Activated naive CD4-positive, alpha-beta T cell treated with anti-CD3 and anti-CD28 coated beads, Interleukin-2, amount 50 U/mL, for 24 hours (primary cell): ENCODE results near the gene MTCP1.

Experiments used
- H3K27ac Mint-ChIP-seq: one replicate; pipeline ENCODE4 v1.8.0; 2021; ENCODE audit warnings: mild to moderate bottlenecking, mixed read lengths
- H3K27me3 Mint-ChIP-seq: one replicate; pipeline ENCODE4 v1.8.0; 2021; ENCODE audit warnings: mixed read lengths
- H3K36me3 Mint-ChIP-seq: one replicate; pipeline ENCODE4 v1.8.0; 2021; ENCODE audit warnings: mixed read lengths
- H3K4me1 Mint-ChIP-seq: one replicate; pipeline ENCODE4 v1.8.0; 2021; ENCODE audit warnings: mixed read lengths
- H3K4me3 Mint-ChIP-seq: one replicate; pipeline ENCODE4 v1.8.0; 2021; ENCODE audit warnings: mild to moderate bottlenecking, mixed read lengths
- H3K9me3 Mint-ChIP-seq: one replicate; pipeline ENCODE4 v1.8.0; 2021; ENCODE audit warnings: mixed read lengths

Gene MTCP1, protein sequence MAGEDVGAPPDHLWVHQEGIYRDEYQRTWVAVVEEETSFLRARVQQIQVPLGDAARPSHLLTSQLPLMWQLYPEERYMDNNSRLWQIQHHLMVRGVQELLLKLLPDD

DNA sequence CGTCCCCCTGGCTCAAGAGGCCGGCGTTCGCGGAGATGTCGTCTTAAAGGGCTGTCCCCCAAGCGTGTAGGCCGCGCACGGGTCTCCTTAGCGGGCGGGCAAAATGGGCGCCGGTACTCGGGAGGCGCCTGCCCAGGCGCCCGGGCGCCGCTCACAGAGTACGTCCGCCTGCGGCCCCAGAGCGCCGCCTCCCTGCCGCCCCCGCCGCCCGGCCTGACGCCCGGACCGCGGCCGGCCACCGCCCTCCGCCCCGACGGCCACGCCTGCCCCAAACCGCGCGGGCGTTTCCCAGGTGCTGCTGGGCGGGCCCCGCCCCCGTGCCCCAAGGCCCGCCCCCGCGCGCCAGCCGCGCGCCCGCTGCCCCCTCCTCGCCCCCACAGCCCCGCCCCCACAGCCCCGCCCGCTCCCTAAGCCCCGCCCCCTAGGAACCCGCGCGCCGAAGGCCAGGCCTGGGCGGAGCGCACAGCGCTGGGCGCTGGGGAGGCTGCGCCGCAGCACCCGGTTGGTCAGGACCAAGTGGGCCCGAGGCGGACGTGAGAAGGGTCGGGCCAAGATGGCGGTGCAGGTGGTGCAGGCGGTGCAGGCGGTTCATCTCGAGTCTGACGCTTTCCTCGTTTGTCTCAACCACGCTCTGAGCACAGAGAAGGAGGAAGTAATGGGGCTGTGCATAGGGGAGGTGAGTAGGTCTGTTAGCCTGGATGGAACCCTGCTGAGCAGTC is at the start of gene MTCP1, which contains the start of the genes BRCC3 and CMC4:
MTCP1 (minus strand) TSS at position 162 of the 719 bp plus-strand sequence. CDS start 5,126 bp downstream, outside the sequence.
BRCC3 (plus strand) TSS at position 534 of the 719 bp plus-strand sequence; CDS start at position 554, 20 bp downstream.
CMC4 (minus strand) TSS at position 162 of the 719 bp plus-strand sequence. CDS start 7,113 bp downstream, outside the sequence.
- H3K9me3 Mint-ChIP-seq, result no peaks in the 10 kb centered on the region
- peaks cover 12% of the 10 kb centered on the region for H3K36me3 Mint-ChIP-seq
- peak within 1 kb of the TSS; percentile 92 for H3K4me3 Mint-ChIP-seq
- no peaks in the 10 kb centered on the region for H3K27me3 Mint-ChIP-seq
- peaks cover 62% of the 10 kb centered on the region for H3K4me1 Mint-ChIP-seq
- peak within 1 kb of the TSS; percentile 91 for H3K27ac Mint-ChIP-seq

DNA sequence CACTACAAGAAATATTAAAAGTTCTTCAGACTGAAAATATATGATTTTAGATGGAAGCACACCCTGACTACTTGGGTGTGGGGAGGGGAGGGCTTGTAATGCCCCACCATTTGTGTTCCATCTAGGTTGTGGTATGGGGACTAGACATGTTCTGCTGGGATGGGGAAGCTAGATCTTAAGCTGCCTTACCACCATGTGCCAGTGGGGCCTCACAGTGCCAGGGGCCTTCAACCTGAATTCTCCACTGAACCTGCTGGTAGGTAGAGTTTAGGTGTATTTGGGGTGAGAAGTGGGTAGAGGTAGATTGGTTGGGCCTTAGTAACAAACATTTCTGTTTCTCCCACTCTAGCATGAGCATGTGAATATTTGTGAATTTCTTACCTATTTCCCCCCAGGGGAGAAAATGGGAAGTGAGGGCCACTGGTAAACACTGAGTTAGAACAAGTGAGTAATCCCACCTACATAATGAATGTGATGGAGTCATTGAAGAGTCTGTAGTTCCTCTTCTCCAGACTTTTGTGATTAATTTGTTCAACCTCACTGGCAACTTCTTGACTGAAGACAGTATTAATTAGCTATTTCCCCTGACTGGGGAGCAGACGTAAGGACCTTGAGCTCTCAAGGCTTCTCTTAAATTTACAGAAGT is 44.4 kb upstream of the MTCP1 start:
- Mint-ChIP-seq H3K27me3 (no peaks in the 10 kb centered on the region), H3K4me3 (no peak overlapping the region), H3K27ac (no peak overlapping the region), H3K36me3 (peaks cover 14% of the 10 kb centered on the region), H3K4me1 (no peaks in the 10 kb centered on the region), H3K9me3 (no peaks in the 10 kb centered on the region)

DNA sequence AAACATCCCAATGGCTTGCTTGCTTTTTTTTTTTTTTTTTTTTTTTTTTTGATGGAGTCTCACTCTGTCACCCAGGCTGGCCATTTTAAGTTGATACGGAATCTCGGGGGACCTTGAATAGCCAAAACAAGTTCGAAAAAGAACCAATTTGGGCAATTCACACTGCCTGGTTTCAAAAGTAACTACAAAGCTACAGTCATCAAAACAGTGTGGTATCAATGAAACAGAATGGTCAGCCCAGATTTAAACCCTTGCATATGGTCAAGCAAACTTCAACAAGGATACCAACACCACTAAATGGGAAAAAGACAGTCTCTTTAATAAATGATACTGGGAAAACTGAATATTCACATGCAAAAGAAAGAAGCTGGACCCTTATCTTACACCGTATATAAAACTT is 42.2 kb upstream of the MTCP1 start:
- H3K36me3 Mint-ChIP-seq, result peaks cover 8% of the 10 kb centered on the region

DNA sequence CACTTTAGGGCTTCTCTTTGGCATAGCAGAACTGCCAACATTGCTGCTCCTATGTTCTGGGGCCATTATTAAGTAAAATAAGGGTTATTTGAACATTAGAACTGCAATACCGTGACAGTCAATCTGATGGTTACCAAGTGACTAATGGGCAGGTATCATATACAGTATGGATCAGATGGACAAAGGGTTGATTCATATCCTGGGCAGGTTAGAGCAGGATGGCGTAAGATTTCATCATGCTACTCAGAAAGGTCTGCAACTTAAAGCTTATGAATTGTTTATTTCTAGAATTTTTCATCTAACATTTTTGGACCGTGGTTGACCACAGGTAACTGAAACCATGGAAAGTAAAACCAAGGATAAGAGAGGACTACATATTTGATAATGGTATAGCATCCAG is 41.2 kb upstream of the MTCP1 start:
- H3K9me3 Mint-ChIP-seq, result no peaks in the 10 kb centered on the region
- H3K27me3 Mint-ChIP-seq, result no peaks in the 10 kb centered on the region
- peaks cover 14% of the 10 kb centered on the region for H3K4me1 Mint-ChIP-seq
- H3K27ac Mint-ChIP-seq, result no peak overlapping the region
- H3K36me3 Mint-ChIP-seq, result peaks cover 11% of the 10 kb centered on the region
- no peak overlapping the region for H3K4me3 Mint-ChIP-seq

More for the DNA sequence above, 42.2 kb upstream of the MTCP1 start:
- H3K27ac Mint-ChIP-seq, result no peak overlapping the region
- H3K9me3 Mint-ChIP-seq, result no peaks in the 10 kb centered on the region
- H3K4me3 Mint-ChIP-seq, result no peak overlapping the region
- H3K4me1 Mint-ChIP-seq, result peaks cover 9% of the 10 kb centered on the region
- H3K27me3 Mint-ChIP-seq, result no peaks in the 10 kb centered on the region

DNA sequence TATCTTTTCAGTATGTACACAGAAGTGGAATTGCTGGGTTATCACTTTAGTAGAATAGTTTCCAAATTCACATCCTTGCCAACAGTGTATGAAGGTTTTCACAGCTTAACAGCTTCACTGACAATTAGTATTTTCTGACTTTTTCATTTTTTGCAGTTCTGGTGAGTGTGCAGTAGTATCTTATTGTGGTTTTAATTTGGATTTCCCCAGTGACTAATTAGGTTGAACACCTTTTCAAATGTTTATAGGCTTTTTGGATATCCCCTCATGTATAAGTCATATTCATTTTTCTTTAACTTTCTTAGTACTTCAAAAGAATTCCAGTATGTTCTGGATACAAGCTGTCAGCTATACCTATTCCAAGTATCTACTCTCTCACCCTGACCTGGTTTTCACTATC is 37.5 kb upstream of the MTCP1 start:
- peaks cover 14% of the 10 kb centered on the region for H3K4me1 Mint-ChIP-seq
- H3K9me3 Mint-ChIP-seq, result no peaks in the 10 kb centered on the region
- H3K36me3 Mint-ChIP-seq, result peaks cover 10% of the 10 kb centered on the region
- no peaks in the 10 kb centered on the region for H3K27me3 Mint-ChIP-seq
- H3K27ac Mint-ChIP-seq, result no peak overlapping the region
- no peak overlapping the region for H3K4me3 Mint-ChIP-seq

DNA sequence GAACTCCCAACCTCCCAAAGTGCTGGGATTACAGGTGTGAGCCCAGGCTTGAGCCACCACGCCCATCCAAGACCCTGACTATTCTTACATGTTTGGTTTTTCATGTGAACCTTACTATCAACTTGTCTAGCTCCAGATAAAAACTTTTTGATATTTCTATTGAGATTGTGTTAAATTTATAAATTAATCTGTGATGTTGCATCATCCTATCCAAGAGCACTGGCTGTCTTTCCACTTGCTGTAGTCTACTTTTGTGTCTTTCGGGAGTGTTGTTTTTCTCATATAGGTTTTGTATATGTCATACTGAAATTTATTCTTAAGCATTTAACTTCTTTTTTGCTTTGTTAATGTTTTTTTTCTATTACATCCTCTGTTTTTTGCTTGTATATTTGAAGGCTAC is 35.0 kb upstream of the MTCP1 start:
- no peaks in the 10 kb centered on the region for H3K27me3 Mint-ChIP-seq
- peaks cover 9% of the 10 kb centered on the region for H3K36me3 Mint-ChIP-seq
- H3K27ac Mint-ChIP-seq, result no peak overlapping the region
- peaks cover 14% of the 10 kb centered on the region for H3K4me1 Mint-ChIP-seq
- H3K4me3 Mint-ChIP-seq, result no peak overlapping the region
- no peaks in the 10 kb centered on the region for H3K9me3 Mint-ChIP-seq

DNA sequence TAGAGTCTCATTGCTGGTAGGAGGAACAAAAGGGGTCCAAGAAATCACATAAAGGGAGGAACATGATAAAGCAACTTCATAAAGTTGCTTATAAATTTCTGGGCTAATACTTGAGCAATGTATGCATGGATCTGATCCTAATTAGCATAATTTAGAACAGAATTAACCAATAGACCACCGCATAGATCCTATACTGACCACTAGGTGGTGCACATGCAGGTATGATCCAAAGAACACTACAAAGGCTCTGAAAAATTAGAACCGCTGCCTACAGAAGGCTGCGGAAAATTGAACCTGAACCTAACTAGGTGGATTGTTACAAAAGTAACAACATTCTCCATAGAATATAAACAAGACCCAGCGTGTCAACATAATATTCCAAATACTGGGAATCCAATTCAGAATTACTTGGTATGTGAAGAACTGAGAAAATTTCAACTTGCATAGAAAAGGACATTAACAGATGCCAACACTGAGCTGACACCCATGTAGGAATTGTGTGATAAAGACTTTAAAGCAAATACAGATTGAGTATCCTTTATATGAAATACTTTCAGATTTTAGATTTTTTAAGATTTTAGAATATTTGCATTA is 23.6 kb upstream of the MTCP1 start:
- peaks cover 5% of the 10 kb centered on the region for H3K36me3 Mint-ChIP-seq
- H3K4me3 Mint-ChIP-seq, result no peak overlapping the region
- no peaks in the 10 kb centered on the region for H3K27me3 Mint-ChIP-seq
- peaks cover 5% of the 10 kb centered on the region for H3K4me1 Mint-ChIP-seq
- H3K27ac Mint-ChIP-seq, result no peak overlapping the region
- H3K9me3 Mint-ChIP-seq, result no peaks in the 10 kb centered on the region

DNA sequence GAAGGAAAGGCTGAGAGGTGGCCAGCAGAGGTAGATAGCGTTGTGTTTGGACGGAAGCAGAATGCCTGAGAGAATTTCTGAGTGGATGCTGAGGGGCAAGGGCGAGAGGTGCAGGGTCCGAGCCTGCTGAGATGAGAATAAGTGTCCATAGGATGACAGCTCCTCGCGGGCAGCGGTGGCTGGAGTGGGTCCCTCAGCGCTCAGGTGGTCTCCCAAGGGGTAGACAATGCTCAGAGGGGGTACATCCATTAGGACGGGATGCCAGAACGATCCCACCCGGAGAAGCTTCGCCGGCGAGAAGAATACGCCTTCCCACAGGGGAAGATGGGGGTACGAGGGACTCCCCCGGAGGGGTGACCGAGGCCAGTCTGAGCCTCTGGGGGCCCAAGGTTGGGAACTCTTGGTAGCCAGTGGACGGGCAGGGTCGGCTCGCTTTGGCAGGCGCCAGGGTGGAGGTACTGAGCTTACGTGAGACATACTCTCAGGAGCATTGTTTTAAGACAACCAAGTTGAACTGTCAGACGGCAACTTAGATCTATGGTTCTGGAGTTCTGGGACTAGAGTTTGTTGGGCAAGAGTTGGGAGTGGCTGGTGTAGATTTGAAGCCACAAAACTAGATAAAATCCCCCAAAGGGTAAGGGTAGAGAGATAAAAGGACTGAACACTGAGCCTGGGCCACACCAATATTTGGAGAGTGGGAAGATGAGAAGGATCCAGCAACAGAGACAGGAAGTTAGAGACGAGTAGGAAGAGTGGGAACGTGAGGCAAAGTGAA is 16.2 kb upstream of the MTCP1 start:
- no peak overlapping the region for H3K4me3 Mint-ChIP-seq
- peak overlapping the region; percentile 68 for H3K27ac Mint-ChIP-seq
- no peaks in the 10 kb centered on the region for H3K9me3 Mint-ChIP-seq
- peaks cover 3% of the 10 kb centered on the region for H3K4me1 Mint-ChIP-seq
- peaks cover 1% of the 10 kb centered on the region for H3K36me3 Mint-ChIP-seq
- H3K27me3 Mint-ChIP-seq, result no peaks in the 10 kb centered on the region

DNA sequence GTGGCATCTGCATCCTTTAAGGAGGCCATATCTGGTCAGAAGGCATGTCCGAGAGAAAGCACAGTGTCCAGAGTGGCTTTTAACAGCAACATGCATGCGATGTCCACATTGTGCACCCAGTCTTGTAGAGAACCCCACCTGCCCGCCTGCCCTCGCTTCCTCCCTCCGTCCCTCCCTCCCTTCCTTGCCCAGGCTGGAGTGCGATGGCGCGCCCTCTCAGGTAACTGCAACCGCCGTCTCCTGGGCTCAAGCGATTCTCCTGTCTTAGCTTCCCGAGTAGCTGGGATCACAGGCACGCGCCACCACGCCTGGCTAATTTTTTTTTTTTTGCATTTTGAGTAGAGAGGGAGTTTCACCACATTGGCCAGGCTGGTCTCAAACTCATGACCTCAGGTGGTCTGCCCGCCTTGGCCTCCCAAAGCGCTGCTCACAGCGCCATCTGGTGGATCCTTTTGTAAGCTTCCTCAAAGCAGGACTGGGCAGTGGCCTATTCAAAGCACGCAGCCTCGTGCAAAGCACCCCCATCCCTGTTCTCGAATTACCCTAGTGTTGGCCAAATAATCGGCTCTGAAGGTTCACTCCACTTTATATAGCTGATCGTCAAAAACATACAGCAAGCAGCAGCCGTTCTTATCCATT is 15.4 kb upstream of the MTCP1 start:
- Mint-ChIP-seq H3K4me1 (peaks cover 3% of the 10 kb centered on the region), H3K27ac (no peak overlapping the region), H3K27me3 (no peaks in the 10 kb centered on the region), H3K36me3 (peaks cover 1% of the 10 kb centered on the region), H3K4me3 (no peak overlapping the region), H3K9me3 (no peaks in the 10 kb centered on the region)

DNA sequence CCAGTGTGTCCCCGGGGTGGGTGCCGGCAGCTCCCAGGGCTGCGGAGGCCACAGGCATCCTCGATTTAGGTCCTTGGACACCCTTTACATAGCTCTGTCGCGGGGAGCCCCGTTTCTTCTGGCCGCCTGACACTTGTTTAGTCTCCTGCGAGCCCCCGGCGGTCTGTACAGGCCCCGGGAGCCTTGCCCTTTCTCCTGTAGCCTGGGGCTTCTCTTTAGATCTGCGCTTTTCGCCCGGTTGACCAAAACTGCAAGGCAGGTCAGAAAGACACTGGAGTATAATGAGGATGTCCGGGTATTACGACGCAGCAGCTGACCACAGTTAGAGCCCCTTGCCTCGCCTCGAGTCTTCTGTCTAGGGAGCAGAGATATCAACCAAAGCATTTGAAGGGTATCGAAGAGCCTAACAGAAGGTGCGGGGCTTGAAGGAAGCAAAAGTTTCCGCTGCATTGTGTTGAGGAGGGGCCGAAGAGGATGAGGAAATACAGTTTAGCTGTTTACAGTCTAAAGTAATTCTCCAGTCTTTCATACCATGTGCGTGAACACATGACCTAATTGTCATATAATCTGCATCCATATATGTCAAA is 851 bp upstream of the MTCP1 start:
- H3K9me3 Mint-ChIP-seq, result no peaks in the 10 kb centered on the region
- H3K27ac Mint-ChIP-seq, result peak overlapping the region; percentile 91
- H3K4me1 Mint-ChIP-seq, result peaks cover 62% of the 10 kb centered on the region
- peak overlapping the region; percentile 92 for H3K4me3 Mint-ChIP-seq
- H3K27me3 Mint-ChIP-seq, result no peaks in the 10 kb centered on the region
- peaks cover 12% of the 10 kb centered on the region for H3K36me3 Mint-ChIP-seq

DNA sequence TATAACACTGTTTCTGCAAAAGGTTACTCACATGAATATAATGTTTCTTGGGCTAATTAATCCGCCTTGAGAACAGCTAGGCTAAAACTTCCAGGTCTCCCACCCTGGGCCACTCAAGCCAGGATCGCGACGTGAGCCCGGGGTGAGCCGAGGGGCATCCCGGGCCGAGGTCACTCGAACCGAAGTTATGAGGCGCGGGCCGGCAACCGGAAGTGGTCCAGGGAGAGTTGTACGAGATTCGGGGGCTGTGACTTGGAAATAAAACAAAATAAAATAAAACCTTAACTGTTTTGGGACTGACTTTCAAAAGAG is 317 bp downstream of the MTCP1 start:
- peaks cover 60% of the 10 kb centered on the region for H3K4me1 Mint-ChIP-seq
- H3K9me3 Mint-ChIP-seq, result no peaks in the 10 kb centered on the region
- H3K27me3 Mint-ChIP-seq, result no peaks in the 10 kb centered on the region
- peak overlapping the region; percentile 41 for H3K27ac Mint-ChIP-seq
- H3K4me3 Mint-ChIP-seq, result peak overlapping the region; percentile 80
- peaks cover 12% of the 10 kb centered on the region for H3K36me3 Mint-ChIP-seq

DNA sequence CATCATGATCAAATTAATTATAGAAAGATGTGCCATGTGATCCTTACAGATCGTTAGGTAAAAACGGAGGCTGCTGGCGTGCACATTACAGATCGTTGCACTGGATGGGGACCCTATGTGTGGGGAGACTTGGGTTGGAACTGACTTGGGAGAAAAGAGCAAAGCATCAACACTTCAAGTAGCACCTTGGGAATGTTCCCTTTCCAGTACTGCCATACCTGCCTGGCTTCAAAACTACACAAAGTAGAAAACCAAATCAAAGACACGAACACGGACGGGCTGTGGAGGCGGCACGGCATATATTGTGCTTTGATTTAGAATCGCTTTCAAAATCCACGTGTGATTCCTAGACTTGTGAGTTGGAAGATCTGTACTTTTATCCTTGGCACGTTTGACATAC is 898 bp downstream of the MTCP1 start:
- Mint-ChIP-seq H3K27ac (peak overlapping the region; percentile 5), H3K9me3 (no peaks in the 10 kb centered on the region), H3K27me3 (no peaks in the 10 kb centered on the region), H3K4me1 (peaks cover 60% of the 10 kb centered on the region), H3K36me3 (peaks cover 8% of the 10 kb centered on the region), H3K4me3 (peak overlapping the region; percentile 80)

DNA sequence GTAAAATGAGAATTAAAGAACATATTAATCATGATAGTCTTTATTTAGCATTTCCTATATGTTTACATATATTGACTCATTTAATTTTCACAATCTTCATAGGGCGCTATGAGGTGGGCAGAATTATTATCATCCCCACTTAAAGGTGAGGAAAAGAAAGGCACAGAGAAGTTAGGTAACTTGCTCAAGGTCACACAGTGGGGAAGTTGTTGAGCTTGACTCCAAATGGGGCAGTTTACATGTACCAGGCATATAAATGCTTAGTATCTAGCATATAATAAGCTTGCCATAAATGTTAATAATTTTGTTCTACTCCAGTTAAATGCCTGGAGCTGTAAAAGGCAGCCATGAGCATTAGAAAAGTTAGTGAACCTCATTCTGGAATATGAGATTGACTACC is 1.5 kb downstream of the MTCP1 start:
- Mint-ChIP-seq H3K4me1 (peaks cover 57% of the 10 kb centered on the region), H3K27ac (no peak overlapping the region), H3K27me3 (no peaks in the 10 kb centered on the region), H3K9me3 (no peaks in the 10 kb centered on the region), H3K36me3 (peaks cover 8% of the 10 kb centered on the region), H3K4me3 (peak overlapping the region; percentile 80)

DNA sequence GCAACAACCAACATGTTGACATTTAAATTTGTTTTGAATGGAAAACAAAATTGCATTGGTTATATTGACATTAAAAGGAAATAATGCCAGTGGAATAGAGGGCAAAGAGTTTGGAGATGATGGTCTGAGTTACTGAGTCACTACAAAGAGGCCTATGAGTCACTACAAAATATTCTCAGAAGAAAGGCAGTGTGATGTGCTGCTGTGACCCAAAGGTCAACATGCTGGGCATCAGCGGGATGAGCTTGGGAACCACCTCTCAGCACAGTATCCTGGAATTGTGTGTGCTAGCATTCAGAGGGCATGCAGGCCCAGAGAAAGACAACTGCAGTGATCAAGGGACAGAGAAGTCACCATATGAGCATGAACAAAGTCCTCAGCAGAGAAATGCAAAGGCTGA is 2.8 kb downstream of the MTCP1 start:
- H3K4me3 Mint-ChIP-seq, result peak overlapping the region; percentile 35
- H3K27ac Mint-ChIP-seq, result no peak overlapping the region
- H3K4me1 Mint-ChIP-seq, result peaks cover 45% of the 10 kb centered on the region
- H3K9me3 Mint-ChIP-seq, result no peaks in the 10 kb centered on the region
- no peaks in the 10 kb centered on the region for H3K36me3 Mint-ChIP-seq
- H3K27me3 Mint-ChIP-seq, result no peaks in the 10 kb centered on the region
